Neuronal stem cell (in vitro differentiated cells): ENCODE measurements around the gene SORCS1.

Source experiments
- DNase-seq: peaks from one replicate; pipeline ENCODE4 v3.0.0-alpha.2; 2013; ENCODE audit warnings: low spot score
- H2AFZ ChIP-seq: one replicate; pipeline ENCODE4 v1.6.1; 2013; ENCODE audit warnings: mild to moderate bottlenecking, low read length, inconsistent platforms
- H2AK5ac ChIP-seq: 2 replicates; pipeline ENCODE4 v1.6.1; 2013; ENCODE audit warnings: low read depth, mild to moderate bottlenecking, inconsistent platforms, low read length, moderate library complexity, mixed read lengths
- H2BK120ac ChIP-seq: 2 replicates; pipeline ENCODE4 v1.6.1; 2013; ENCODE audit warnings: low read depth, mild to moderate bottlenecking, inconsistent platforms, low read length, moderate library complexity, mixed read lengths
- H2BK12ac ChIP-seq: one replicate; pipeline ENCODE4 v1.6.1; 2013; ENCODE audit warnings: low read length, inconsistent platforms
- H2BK15ac ChIP-seq: 2 replicates; pipeline ENCODE4 v1.6.1; 2013; ENCODE audit warnings: mild to moderate bottlenecking, low read length, inconsistent platforms, mixed read lengths
- H2BK5ac ChIP-seq: one replicate; pipeline ENCODE4 v1.6.1; 2013; ENCODE audit warnings: inconsistent platforms, mild to moderate bottlenecking, low read length, moderate library complexity
- H3K14ac ChIP-seq: one replicate; pipeline ENCODE4 v1.6.1; 2013; ENCODE audit warnings: low read length, inconsistent platforms
- H3K18ac ChIP-seq: 2 replicates; pipeline ENCODE4 v1.6.1; 2013; ENCODE audit warnings: low read length, inconsistent platforms
- H3K23ac ChIP-seq: 2 replicates; pipeline ENCODE4 v1.6.1; 2013; ENCODE audit warnings: low read depth, mild to moderate bottlenecking, mixed read lengths, low read length, inconsistent platforms; ENCODE audit not compliant: poor library complexity
- H3K27ac ChIP-seq: replicated peaks from 3 replicates; pipeline ENCODE4 v1.5.1; 2013; ENCODE audit warnings: low read length, inconsistent platforms
- H3K27me3 ChIP-seq, 3 experiments: 2 replicates each; pipeline ENCODE4 v1.6.1; 2013; ENCODE audit warnings: low read length in 3 of 3, mild to moderate bottlenecking in 2 of 3, inconsistent platforms in 1 of 3, low read depth in 1 of 3, mixed read lengths in 1 of 3, moderate library complexity in 1 of 3; ENCODE audit not compliant: control insufficient read depth in 3 of 3, insufficient read depth in 3 of 3
- H3K36me3 ChIP-seq, 2 donors: replicated peaks in 1 of 2; 2 replicates each; pipeline ENCODE4 v1.6.1; 2013; ENCODE audit warnings: low read length in 2 of 2; ENCODE audit not compliant: control insufficient read depth in 2 of 2, insufficient read depth in 2 of 2
- H3K4ac ChIP-seq: 2 replicates; pipeline ENCODE4 v1.6.1; 2013; ENCODE audit warnings: inconsistent platforms, mild to moderate bottlenecking, low read length, moderate library complexity
- H3K4me1 ChIP-seq, 2 donors: 1 replicate in 1 of 2; 2 replicates in 1 of 2; pipeline ENCODE4 v1.6.1; 2013; ENCODE audit warnings: low read length in 2 of 2, low read depth in 1 of 2; ENCODE audit not compliant: control insufficient read depth in 2 of 2, insufficient read depth in 1 of 2
- H3K4me2 ChIP-seq: one replicate; pipeline ENCODE4 v1.6.1; 2013; ENCODE audit warnings: mild to moderate bottlenecking, low read length, inconsistent platforms; ENCODE audit not compliant: insufficient read depth, poor library complexity, severe bottlenecking
- H3K4me3 ChIP-seq, 2 donors: 2 replicates each; pipeline ENCODE4 v1.5.1; 2013; ENCODE audit warnings: low read length in 2 of 2, mild to moderate bottlenecking in 2 of 2, inconsistent platforms in 1 of 2, moderate library complexity in 1 of 2
- H3K79me1 ChIP-seq: one replicate; pipeline ENCODE4 v1.6.1; 2013; ENCODE audit warnings: low read depth, mild to moderate bottlenecking, inconsistent platforms, low read length, moderate library complexity
- H3K9ac ChIP-seq: one replicate; pipeline ENCODE4 v1.6.1; 2013; ENCODE audit warnings: mild to moderate bottlenecking, low read depth, low read length, inconsistent platforms; ENCODE audit not compliant: poor library complexity
- H3K9me3 ChIP-seq, 2 donors: replicated peaks in 1 of 2; 2 replicates each; pipeline versions ENCODE3 to v1.6.1; 2013; ENCODE audit warnings: low read length in 2 of 2, mild to moderate bottlenecking in 2 of 2, inconsistent platforms in 1 of 2, low read depth in 1 of 2, mixed read lengths in 1 of 2, moderate library complexity in 1 of 2; ENCODE audit not compliant: control insufficient read depth in 2 of 2, insufficient read depth in 1 of 2
- H4K8ac ChIP-seq: one replicate; pipeline ENCODE4 v1.6.1; 2013; ENCODE audit warnings: low read depth, mild to moderate bottlenecking, inconsistent platforms, low read length, moderate library complexity
- H4K91ac ChIP-seq: one replicate; pipeline ENCODE4 v1.6.1; 2013; ENCODE audit warnings: low read length, low read depth, mild to moderate bottlenecking, inconsistent platforms; ENCODE audit not compliant: poor library complexity
- WGBS, 2 donors: extraction: QIAGEN DNeasy Blood & Tissue Kit; methylation state at CpG; one replicate each; pipeline ENCODE4 v1.1.7; 2013; ENCODE audit warnings: missing lambda C conversion rate in 2 of 2, mixed read lengths in 1 of 2; ENCODE audit not compliant: insufficient read length in 2 of 2, insufficient replicate concordance in 1 of 2; ENCODE audit errors: extremely low coverage in 2 of 2; 5-methylcytosine and 5-hydroxymethylcytosine counted together

The SORCS1 gene

DNA sequence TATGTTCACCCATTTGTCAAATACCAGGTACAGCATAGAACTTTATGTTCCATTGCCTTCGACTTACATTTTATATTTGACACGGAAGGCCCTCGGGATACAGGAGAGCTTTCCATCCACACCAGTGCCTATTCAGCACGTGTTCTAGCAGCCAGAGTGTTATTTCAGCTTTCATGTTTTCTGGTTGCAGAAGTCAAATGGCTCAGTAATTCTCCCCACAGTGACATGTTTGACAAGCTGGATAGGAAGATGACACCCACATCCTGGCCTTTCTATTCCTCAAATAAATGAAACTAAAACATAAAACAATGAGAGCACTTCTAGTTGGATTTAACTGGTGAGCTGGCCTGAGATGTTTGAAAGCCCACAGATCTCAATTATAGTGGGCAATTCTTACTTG, 173.4 kb downstream of the SORCS1 start:
- no peaks in the 10 kb centered on the region for H3K9me3 ChIP-seq

DNA sequence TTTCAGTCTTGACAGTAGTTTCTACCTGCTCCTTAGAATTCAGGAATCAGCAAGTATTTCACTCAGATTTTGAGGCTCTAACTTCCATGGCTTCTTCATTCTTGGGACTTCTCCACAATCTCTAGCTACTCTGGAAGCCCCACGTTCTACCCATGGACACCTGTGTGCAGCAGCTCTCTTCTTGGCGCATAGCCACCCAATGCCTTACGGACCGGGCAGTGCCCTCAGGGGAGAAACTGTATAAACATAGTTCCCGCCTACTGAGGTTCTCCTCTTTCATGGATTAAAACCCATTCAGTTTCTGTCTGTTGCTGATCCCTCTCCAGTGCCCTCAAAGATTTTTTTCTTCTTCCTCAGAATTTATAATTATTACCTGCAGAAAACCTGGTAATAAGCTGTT, 177.1 kb downstream of the SORCS1 start:
- Histone ChIP-seq H3K9ac (no peak overlapping the region), H3K4me3 (no peak overlapping the region), H3K9me3 (no peaks in the 10 kb centered on the region), H4K91ac (no peak overlapping the region), H2BK12ac (no peak overlapping the region), H3K4me1 (no peaks in the 10 kb centered on the region), H2AK5ac (no peak overlapping the region), H3K4me2 (no peak overlapping the region), H4K8ac (no peak overlapping the region), H2BK120ac (no peak overlapping the region), H3K18ac (no peak overlapping the region), H3K14ac (no peak overlapping the region), H3K27me3 (no peaks in the 10 kb centered on the region), H2BK5ac (no peak overlapping the region), H3K4ac (no peak overlapping the region), H3K23ac (no peak overlapping the region), H3K36me3 (no peaks in the 10 kb centered on the region), H3K79me1 (no peaks in the 10 kb centered on the region), H2AFZ (no peak overlapping the region), H2BK15ac (no peak overlapping the region), H3K27ac (no peak overlapping the region)
- DNase-seq, result no peak
- no CpG with 5 or more reads among the region's 5 CpGs for WGBS, 2 donors

More for the DNA sequence above, 173.4 kb downstream of the SORCS1 start:
- no peak overlapping the region for H2BK15ac ChIP-seq
- no peak overlapping the region for H3K4me3 ChIP-seq
- H4K8ac ChIP-seq, result no peak overlapping the region
- H2BK5ac ChIP-seq, result no peak overlapping the region
- no peak overlapping the region for H3K23ac ChIP-seq
- H3K18ac ChIP-seq, result no peak overlapping the region
- no peak overlapping the region for H2BK120ac ChIP-seq
- H3K27ac ChIP-seq, result no peak overlapping the region
- H3K4me1 ChIP-seq, result no peaks in the 10 kb centered on the region
- H3K4ac ChIP-seq, result no peak overlapping the region
- H3K14ac ChIP-seq, result no peak overlapping the region
- no peak overlapping the region for H2BK12ac ChIP-seq
- no peak for DNase-seq
- H3K27me3 ChIP-seq, result no peaks in the 10 kb centered on the region
- no peaks in the 10 kb centered on the region for H3K79me1 ChIP-seq
- no peak overlapping the region for H4K91ac ChIP-seq
- H3K36me3 ChIP-seq, result no peaks in the 10 kb centered on the region
- H3K4me2 ChIP-seq, result no peak overlapping the region
- no peak overlapping the region for H3K9ac ChIP-seq
- WGBS, 2 donors, result no CpG with 5 or more reads among the region's 4 CpGs
- H2AK5ac ChIP-seq, result no peak overlapping the region
- no peak overlapping the region for H2AFZ ChIP-seq

DNA sequence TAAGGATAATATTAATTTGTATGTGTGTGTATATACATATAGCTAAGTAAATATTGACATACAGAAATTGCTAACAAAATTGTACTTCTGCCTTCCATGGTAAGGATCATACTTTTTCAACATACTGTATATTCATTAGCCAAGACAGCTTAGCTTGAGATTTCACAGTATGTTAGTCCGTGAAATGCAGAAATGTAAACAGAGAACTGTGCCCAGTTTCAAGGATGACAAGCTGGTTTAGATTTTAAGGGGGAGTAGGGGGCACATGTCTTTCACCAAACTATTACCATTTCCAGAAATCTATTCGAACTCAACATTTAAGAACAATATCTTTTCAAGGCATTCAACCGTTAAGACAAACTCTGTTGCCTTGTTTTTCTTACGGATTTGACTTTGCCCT, 182.2 kb downstream of the SORCS1 start:
- Histone ChIP-seq H3K14ac (no peak overlapping the region), H4K8ac (no peak overlapping the region), H3K9me3 (no peaks in the 10 kb centered on the region), H2BK12ac (no peak overlapping the region), H3K23ac (no peak overlapping the region), H3K4ac (no peak overlapping the region), H2BK15ac (no peak overlapping the region), H2BK120ac (no peak overlapping the region), H3K4me2 (no peak overlapping the region), H3K9ac (no peak overlapping the region), H3K27ac (no peak overlapping the region), H3K4me1 (peaks cover 0 to 2% of the 10 kb centered on the region in 2 donors), H3K27me3 (no peaks in the 10 kb centered on the region), H2BK5ac (no peak overlapping the region), H3K18ac (no peak overlapping the region), H2AK5ac (no peak overlapping the region), H3K36me3 (no peaks in the 10 kb centered on the region), H3K4me3 (no peak overlapping the region), H4K91ac (no peak overlapping the region), H2AFZ (no peak overlapping the region), H3K79me1 (no peaks in the 10 kb centered on the region)
- WGBS, 2 donors, result no CpG with 5 or more reads among the region's 4 CpGs
- DNase-seq, result no peak

DNA sequence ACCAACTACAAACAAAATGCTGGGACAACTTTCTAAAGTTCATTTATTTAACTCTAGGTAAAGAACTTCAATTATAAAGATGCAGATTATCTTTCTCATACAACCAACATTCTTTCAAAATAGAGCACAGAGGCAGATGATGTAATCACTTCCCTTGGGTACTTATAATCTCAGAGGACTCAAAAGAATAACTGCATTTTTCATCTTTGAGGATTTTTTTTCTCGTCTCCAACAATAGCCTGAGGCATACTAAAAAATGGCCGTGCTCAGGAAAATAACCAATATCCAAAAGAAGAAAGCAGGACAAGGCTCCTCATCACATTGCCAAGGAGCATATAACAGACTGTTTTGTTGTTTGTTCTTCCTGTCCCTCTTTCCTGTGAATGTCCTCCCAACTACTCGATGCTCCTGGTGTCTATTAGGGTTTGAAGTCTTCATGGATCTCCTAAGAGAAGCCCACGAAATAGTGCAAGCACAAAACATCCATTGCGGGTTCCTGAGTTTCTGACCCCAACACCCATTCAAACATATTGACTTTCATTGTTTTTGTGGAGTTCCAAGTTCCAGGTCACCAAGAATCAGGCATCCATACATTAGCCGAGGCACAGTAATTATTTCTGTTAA, 182.9 kb downstream of the SORCS1 start:
- Histone ChIP-seq H3K4me3 (no peak overlapping the region), H4K8ac (no peak overlapping the region), H4K91ac (no peak overlapping the region), H3K27ac (no peak overlapping the region), H2AK5ac (no peak overlapping the region), H3K27me3 (no peaks in the 10 kb centered on the region), H2AFZ (no peak overlapping the region), H2BK12ac (no peak overlapping the region), H3K14ac (no peak overlapping the region), H3K4me1 (peaks cover 0 to 2% of the 10 kb centered on the region in 2 donors), H2BK15ac (no peak overlapping the region), H3K79me1 (no peaks in the 10 kb centered on the region), H3K18ac (no peak overlapping the region), H2BK120ac (no peak overlapping the region), H3K9ac (no peak overlapping the region), H2BK5ac (no peak overlapping the region), H3K9me3 (no peaks in the 10 kb centered on the region), H3K4me2 (no peak overlapping the region), H3K23ac (no peak overlapping the region), H3K4ac (no peak overlapping the region), H3K36me3 (no peaks in the 10 kb centered on the region)
- WGBS, 2 donors, result no CpG with 5 or more reads among the region's 6 CpGs
- DNase-seq, result no peak
